Tibial nerve (tissue), 3 donors: Measurements from ENCODE around the gene ADAMTS2.

Source experiments
- EP300 ChIP-seq, 2 donors: sonication (generic); formaldehyde crosslinking; IDR thresholded peaks; one replicate each; pipeline ENCODE4 v1.6.1; 2017; ENCODE audit warnings: antibody characterized with exemption in 2 of 2, mild to moderate bottlenecking in 1 of 2
- POLR2A ChIP-seq, 2 donors: fragments of 450-650 bp; IDR thresholded peaks; one replicate each; pipeline ENCODE4 v1.6.1; 2017; ENCODE audit warnings: antibody characterized with exemption in 2 of 2, mild to moderate bottlenecking in 2 of 2, moderate library complexity in 2 of 2

- no peak for TF ChIP-seq EP300 (IDR thresholded peaks at IDR 0.05)
- TF ChIP-seq POLR2A (IDR thresholded peaks at IDR 0.05): no peak
These were observed 32.3 kb upstream of the ADAMTS2 start for GRCh38 chr5:179377421-179378115.
